ENCODE measurements around the gene ELMOD3. TPM values are rescaled to one million over a fixed set of nuclear protein-coding genes. Genes with fewer than 3 reads are reported as not detected.

ELMOD3 gene
- polyA plus RNA-seq, 1 donor from 2014 or later = 39.7 TPM

DNA sequence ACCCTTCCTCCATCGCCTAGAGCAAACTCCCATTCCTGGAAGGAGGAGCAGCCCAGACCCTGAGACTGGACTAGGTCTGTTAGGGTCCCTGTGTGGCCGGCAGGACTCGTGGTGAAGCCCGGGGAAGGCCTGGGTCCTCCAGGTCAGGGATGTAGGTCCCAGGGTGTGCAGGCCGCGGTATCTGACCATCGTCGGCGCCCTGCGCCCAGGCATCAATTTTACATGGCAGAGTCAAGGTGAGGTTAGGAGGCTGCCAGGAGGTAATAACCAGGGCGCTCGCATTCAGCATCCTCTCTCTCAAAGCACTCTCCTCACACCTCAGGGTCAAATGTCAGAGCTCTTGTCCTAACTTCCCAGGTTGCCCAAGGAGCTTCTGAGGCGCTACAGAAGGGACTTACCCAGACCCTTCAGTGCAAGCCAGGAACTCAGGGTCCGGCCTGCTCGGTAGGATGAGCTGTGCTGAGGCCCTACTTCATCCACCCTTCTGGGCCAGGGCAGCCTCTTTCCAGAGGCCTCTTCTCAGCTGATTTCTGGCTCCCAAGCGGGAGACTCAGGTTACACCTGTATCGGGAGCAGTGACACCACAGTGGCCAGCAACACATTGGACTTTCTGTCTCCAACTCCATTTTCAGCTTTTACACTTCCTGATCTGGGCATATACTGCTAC lies 64.6 kb downstream of the ELMOD3 start (continued):
- TF ChIP-seq MXI1 (conservative IDR thresholded peaks at IDR 0.05; ENCODE audit: poor library complexity, severe bottlenecking) (no peak), POLR2AphosphoS5 (IDR thresholded peaks at IDR 0.05) (no peak), EP300 (conservative IDR thresholded peaks at IDR 0.05; ENCODE audit: poor library complexity, severe bottlenecking) (no peak)

- H2AFZ ChIP-seq (ENCODE audit: low read depth, low read length) = peak overlapping the region; percentile 24
- H3K79me2 ChIP-seq (replicated peaks; ENCODE audit: insufficient read depth, low read length) = no peaks in the 10 kb centered on the region
- H3K27ac ChIP-seq (ENCODE audit: low read length) = peak overlapping the region; percentile 8
- H3K27me3 ChIP-seq (ENCODE audit: insufficient read depth, low read depth, low read length) = no peaks in the 10 kb centered on the region
- H3K4me2 ChIP-seq (ENCODE audit: low read length) = no peak overlapping the region
- H3K4me3 ChIP-seq (ENCODE audit: low read length) = no peak overlapping the region
- no peaks in the 10 kb centered on the region for H4K20me1 ChIP-seq (ENCODE audit: insufficient read depth)
- H3K9me2 ChIP-seq (ENCODE audit: insufficient read depth, low read length) = no peaks in the 10 kb centered on the region
- H3K36me3 ChIP-seq (ENCODE audit: insufficient read depth, low read length) = no peaks in the 10 kb centered on the region
- no peaks in the 10 kb centered on the region for H3K9me3 ChIP-seq (ENCODE audit: low read length)
- TF ChIP-seq MXI1 (conservative IDR thresholded peaks at IDR 0.05; ENCODE audit: poor library complexity, severe bottlenecking) = peak; percentile 45
- TF ChIP-seq RAD21 (conservative IDR thresholded peaks at IDR 0.05) = peak; percentile 100
- no peak for TF ChIP-seq EP300 (conservative IDR thresholded peaks at IDR 0.05; ENCODE audit: poor library complexity, severe bottlenecking)
- no peak for TF ChIP-seq EZH2 (IDR thresholded peaks at IDR 0.05; ENCODE audit: borderline replicate concordance, insufficient read depth, low read length, poor library complexity, severe bottlenecking)
- TF ChIP-seq SMC3 (conservative IDR thresholded peaks at IDR 0.05; ENCODE audit: poor library complexity) = peak; percentile 100
- TF ChIP-seq, protein P1, sequence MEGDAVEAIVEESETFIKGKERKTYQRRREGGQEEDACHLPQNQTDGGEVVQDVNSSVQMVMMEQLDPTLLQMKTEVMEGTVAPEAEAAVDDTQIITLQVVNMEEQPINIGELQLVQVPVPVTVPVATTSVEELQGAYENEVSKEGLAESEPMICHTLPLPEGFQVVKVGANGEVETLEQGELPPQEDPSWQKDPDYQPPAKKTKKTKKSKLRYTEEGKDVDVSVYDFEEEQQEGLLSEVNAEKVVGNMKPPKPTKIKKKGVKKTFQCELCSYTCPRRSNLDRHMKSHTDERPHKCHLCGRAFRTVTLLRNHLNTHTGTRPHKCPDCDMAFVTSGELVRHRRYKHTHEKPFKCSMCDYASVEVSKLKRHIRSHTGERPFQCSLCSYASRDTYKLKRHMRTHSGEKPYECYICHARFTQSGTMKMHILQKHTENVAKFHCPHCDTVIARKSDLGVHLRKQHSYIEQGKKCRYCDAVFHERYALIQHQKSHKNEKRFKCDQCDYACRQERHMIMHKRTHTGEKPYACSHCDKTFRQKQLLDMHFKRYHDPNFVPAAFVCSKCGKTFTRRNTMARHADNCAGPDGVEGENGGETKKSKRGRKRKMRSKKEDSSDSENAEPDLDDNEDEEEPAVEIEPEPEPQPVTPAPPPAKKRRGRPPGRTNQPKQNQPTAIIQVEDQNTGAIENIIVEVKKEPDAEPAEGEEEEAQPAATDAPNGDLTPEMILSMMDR (IDR thresholded peaks at IDR 0.05; ENCODE audit: poor library complexity, severe bottlenecking) = peak; percentile 100
- TF ChIP-seq, protein P2, sequence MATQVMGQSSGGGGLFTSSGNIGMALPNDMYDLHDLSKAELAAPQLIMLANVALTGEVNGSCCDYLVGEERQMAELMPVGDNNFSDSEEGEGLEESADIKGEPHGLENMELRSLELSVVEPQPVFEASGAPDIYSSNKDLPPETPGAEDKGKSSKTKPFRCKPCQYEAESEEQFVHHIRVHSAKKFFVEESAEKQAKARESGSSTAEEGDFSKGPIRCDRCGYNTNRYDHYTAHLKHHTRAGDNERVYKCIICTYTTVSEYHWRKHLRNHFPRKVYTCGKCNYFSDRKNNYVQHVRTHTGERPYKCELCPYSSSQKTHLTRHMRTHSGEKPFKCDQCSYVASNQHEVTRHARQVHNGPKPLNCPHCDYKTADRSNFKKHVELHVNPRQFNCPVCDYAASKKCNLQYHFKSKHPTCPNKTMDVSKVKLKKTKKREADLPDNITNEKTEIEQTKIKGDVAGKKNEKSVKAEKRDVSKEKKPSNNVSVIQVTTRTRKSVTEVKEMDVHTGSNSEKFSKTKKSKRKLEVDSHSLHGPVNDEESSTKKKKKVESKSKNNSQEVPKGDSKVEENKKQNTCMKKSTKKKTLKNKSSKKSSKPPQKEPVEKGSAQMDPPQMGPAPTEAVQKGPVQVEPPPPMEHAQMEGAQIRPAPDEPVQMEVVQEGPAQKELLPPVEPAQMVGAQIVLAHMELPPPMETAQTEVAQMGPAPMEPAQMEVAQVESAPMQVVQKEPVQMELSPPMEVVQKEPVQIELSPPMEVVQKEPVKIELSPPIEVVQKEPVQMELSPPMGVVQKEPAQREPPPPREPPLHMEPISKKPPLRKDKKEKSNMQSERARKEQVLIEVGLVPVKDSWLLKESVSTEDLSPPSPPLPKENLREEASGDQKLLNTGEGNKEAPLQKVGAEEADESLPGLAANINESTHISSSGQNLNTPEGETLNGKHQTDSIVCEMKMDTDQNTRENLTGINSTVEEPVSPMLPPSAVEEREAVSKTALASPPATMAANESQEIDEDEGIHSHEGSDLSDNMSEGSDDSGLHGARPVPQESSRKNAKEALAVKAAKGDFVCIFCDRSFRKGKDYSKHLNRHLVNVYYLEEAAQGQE (IDR thresholded peaks at IDR 0.05; ENCODE audit: borderline replicate concordance) = no peak
- TF ChIP-seq TAF1 (IDR thresholded peaks at IDR 0.05; ENCODE audit: low read depth) = no peak
- TF ChIP-seq POLR2AphosphoS5 (IDR thresholded peaks at IDR 0.05) = no peak
- peak overlapping the region; percentile 3 for H3K9ac ChIP-seq (ENCODE audit: low read length)
- H3F3A ChIP-seq (ENCODE audit: insufficient read depth, low read length, poor library complexity, severe bottlenecking) = no peaks in the 10 kb centered on the region
Observed at GRCh38 chr2:85420536-85421259, 66.1 kb downstream of the ELMOD3 start.

All from neural cell (in vitro differentiated cells).